Neutrophil (primary cell): ENCODE data around the gene UHRF1.
A peak's percentile ranks its signal among the peaks of the same experiment; 100 is the strongest.
"Not testable (repeated sequence)": the region's sequence is repeated elsewhere in the genome, so short reads cannot be mapped to it uniquely, and the experiment has no call there.

Experiments
- H3K27ac ChIP-seq: fragments of 200-600 bp; sonication (generic); 2 replicates; pipeline ENCODE4 v1.5.1; 2016; ENCODE audit warnings: mild to moderate bottlenecking, moderate library complexity
- H3K27me3 ChIP-seq: fragments of 200-600 bp; sonication (generic); 2 replicates; pipeline ENCODE4 v1.6.0; 2016; ENCODE audit warnings: mild to moderate bottlenecking
- H3K36me3 ChIP-seq: fragments of 200-600 bp; sonication (generic); 2 replicates; pipeline ENCODE4 v1.5.1; 2017
- H3K4me1 ChIP-seq, 2 experiments: fragments of 200-600 bp in 1 of 2; sonication (generic) in 1 of 2; 1 replicate in 1 of 2; 2 replicates in 1 of 2; pipeline versions ENCODE4 v1.5.1 to v1.6.1; 2013 to 2016; ENCODE audit warnings: low read depth in 1 of 2, low read length in 1 of 2, mild to moderate bottlenecking in 1 of 2, moderate library complexity in 1 of 2; ENCODE audit not compliant: control insufficient read depth in 1 of 2, insufficient read depth in 1 of 2
- H3K4me3 ChIP-seq, 2 experiments: fragments of 200-600 bp in 1 of 2; sonication (generic) in 1 of 2; 1 replicate in 1 of 2; 2 replicates in 1 of 2; pipeline ENCODE4 v1.5.1; 2013 to 2016; ENCODE audit warnings: low read depth in 1 of 2, low read length in 1 of 2, mild to moderate bottlenecking in 1 of 2, moderate library complexity in 1 of 2
- H3K9me3 ChIP-seq: fragments of 200-600 bp; sonication (generic); 2 replicates; pipeline ENCODE4 v1.5.1; 2016
- TF ChIP-seq, protein P1 (sequence below): fragments of 200-600 bp; sonication (generic); IDR thresholded peaks from 2 replicates; pipeline ENCODE4 v1.5.1; 2016; ENCODE audit warnings: antibody characterized with exemption

UHRF1 gene

GRCh38 chr19:4951656-4952055 lies 42.4 kb downstream of the UHRF1 start:
- H3K36me3 ChIP-seq = no peaks in the 10 kb centered on the region
- no peak overlapping the region for H3K4me3 ChIP-seq
- TF ChIP-seq, protein P1, sequence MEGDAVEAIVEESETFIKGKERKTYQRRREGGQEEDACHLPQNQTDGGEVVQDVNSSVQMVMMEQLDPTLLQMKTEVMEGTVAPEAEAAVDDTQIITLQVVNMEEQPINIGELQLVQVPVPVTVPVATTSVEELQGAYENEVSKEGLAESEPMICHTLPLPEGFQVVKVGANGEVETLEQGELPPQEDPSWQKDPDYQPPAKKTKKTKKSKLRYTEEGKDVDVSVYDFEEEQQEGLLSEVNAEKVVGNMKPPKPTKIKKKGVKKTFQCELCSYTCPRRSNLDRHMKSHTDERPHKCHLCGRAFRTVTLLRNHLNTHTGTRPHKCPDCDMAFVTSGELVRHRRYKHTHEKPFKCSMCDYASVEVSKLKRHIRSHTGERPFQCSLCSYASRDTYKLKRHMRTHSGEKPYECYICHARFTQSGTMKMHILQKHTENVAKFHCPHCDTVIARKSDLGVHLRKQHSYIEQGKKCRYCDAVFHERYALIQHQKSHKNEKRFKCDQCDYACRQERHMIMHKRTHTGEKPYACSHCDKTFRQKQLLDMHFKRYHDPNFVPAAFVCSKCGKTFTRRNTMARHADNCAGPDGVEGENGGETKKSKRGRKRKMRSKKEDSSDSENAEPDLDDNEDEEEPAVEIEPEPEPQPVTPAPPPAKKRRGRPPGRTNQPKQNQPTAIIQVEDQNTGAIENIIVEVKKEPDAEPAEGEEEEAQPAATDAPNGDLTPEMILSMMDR = no peak
- H3K4me1 ChIP-seq = peaks cover 19 to 20% of the 10 kb centered on the region in 2 experiments
- no peaks in the 10 kb centered on the region for H3K9me3 ChIP-seq
- H3K27me3 ChIP-seq = no peaks in the 10 kb centered on the region
- peak overlapping the region; percentile 77 for H3K27ac ChIP-seq

DNA sequence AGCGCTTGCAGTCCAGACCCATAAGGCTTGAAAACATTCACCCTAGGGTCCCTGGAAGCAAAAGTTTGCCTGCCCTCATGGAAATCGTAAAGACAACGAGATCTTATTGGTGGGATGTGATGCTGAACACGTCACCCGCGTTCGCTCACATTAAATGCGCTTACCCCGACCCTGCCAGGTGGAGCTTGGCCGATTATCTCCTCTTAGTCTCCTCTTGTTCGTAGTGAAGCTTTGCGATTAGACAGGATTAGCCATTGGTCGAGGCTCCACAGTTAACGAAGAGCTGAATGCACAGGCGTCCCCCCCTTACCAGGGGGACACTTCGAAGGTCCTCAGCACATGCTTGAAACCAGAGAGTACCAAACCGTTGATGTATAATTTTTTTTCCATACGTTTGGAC lies 43.6 kb downstream of the UHRF1 start:
- no peaks in the 10 kb centered on the region for H3K27me3 ChIP-seq
- TF ChIP-seq, protein P1 = no peak
- no peaks in the 10 kb centered on the region for H3K36me3 ChIP-seq
- no peak overlapping the region for H3K4me3 ChIP-seq
- H3K4me1 ChIP-seq = peaks cover 19 to 20% of the 10 kb centered on the region in 2 experiments
- H3K27ac ChIP-seq = no peak overlapping the region
- H3K9me3 ChIP-seq = no peaks in the 10 kb centered on the region

GRCh38 chr19:4954320-4955149 lies 45.2 kb downstream of the UHRF1 start:
- H3K36me3 ChIP-seq, H3K4me3 ChIP-seq, H3K27me3 ChIP-seq, H3K9me3 ChIP-seq: not testable (repeated sequence)
- Histone ChIP-seq H3K27ac (peak overlapping the region; percentile 48), H3K4me1 (peaks cover 19 to 20% of the 10 kb centered on the region in 2 experiments)

- Histone ChIP-seq H3K9me3 (no peaks in the 10 kb centered on the region), H3K4me3 (no peak overlapping the region), H3K27me3 (no peaks in the 10 kb centered on the region), H3K27ac (peak overlapping the region; percentile 48), H3K36me3 (no peaks in the 10 kb centered on the region), H3K4me1 (peaks cover 18% of the 10 kb centered on the region in 2 experiments)
- TF ChIP-seq, protein P1 = no peak
Measured at GRCh38 chr19:4955274-4955673, 46.0 kb downstream of the UHRF1 start.

GRCh38 chr19:4957981-4958380 lies 48.7 kb downstream of the UHRF1 start:
- Histone ChIP-seq H3K9me3 (no peaks in the 10 kb centered on the region), H3K36me3 (no peaks in the 10 kb centered on the region), H3K4me3 (no peak overlapping the region), H3K4me1 (no peaks in the 10 kb centered on the region), H3K27me3 (no peaks in the 10 kb centered on the region), H3K27ac (no peak overlapping the region)
- TF ChIP-seq, protein P1 = no peak

- H3K27ac ChIP-seq = no peak overlapping the region
- TF ChIP-seq, protein P1 = no peak
- no peaks in the 10 kb centered on the region for H3K36me3 ChIP-seq
- no peaks in the 10 kb centered on the region for H3K27me3 ChIP-seq
- H3K4me1 ChIP-seq = no peaks in the 10 kb centered on the region
- H3K4me3 ChIP-seq = no peak overlapping the region
- no peaks in the 10 kb centered on the region for H3K9me3 ChIP-seq
Measured at GRCh38 chr19:4962085-4962619, 52.9 kb downstream of the UHRF1 start.
